ENCODE results near the gene KAT6B. TPM values are rescaled to one million over a fixed set of nuclear protein-coding genes. Genes with fewer than 3 reads are reported as not detected.
A peak's percentile ranks its signal among the peaks of the same experiment; 100 is the strongest.
"Not testable (repeated sequence)": the region's sequence is repeated elsewhere in the genome, so short reads cannot be mapped to it uniquely, and the experiment has no call there.

Gene KAT6B
- total and polyA plus RNA-seq, 7 donors, result 2.1 to 21.3 (median 16.9) TPM

DNA sequence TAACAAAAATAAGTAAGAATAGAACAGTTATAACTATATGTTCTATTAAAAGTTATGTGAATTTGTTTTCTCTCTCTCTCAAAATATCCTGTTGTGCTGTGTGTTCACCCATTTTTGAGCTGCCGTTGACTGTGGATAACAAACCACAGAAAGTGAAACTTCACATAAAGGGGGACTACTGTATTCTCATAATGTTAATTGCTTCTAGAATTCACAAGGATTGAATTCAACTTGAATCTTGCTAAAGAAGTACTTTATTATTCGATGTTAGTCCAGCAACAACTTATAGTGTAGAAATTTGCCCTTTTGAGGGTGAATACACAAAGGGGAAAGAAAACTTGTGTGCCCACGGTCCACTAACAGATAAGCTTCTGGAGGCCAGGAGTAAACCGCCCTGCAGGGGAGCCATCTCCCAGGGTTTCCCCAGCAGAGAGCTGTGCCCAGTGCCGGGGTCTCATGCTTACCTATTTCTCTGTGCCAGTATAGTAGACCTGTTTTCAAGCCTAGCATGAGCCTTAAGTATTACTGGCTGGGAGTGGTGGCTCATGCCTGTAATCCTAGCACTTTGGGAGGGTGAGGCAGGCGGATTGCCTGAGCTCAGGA is 87.1 kb downstream of the KAT6B start:
- DNase-seq (no peak), ATAC-seq (no peak)
- H3K27ac ChIP-seq, result no peak overlapping the region
- WGBS, 3 donors, result 87 to 93% (median 88%) methylated on average over 6 of the region's 6 CpGs
- no peak overlapping the region for H3K4me3 ChIP-seq
- peaks cover 33% of the 10 kb centered on the region for H3K4me1 ChIP-seq
- intact Hi-C loops (cut with DNase I), result no loop called here
- no peaks in the 10 kb centered on the region for H3K9me3 ChIP-seq
- TF ChIP-seq, protein P1, sequence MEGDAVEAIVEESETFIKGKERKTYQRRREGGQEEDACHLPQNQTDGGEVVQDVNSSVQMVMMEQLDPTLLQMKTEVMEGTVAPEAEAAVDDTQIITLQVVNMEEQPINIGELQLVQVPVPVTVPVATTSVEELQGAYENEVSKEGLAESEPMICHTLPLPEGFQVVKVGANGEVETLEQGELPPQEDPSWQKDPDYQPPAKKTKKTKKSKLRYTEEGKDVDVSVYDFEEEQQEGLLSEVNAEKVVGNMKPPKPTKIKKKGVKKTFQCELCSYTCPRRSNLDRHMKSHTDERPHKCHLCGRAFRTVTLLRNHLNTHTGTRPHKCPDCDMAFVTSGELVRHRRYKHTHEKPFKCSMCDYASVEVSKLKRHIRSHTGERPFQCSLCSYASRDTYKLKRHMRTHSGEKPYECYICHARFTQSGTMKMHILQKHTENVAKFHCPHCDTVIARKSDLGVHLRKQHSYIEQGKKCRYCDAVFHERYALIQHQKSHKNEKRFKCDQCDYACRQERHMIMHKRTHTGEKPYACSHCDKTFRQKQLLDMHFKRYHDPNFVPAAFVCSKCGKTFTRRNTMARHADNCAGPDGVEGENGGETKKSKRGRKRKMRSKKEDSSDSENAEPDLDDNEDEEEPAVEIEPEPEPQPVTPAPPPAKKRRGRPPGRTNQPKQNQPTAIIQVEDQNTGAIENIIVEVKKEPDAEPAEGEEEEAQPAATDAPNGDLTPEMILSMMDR (IDR thresholded peaks at IDR 0.05), result no peak
- H3K36me3 ChIP-seq (ENCODE audit: insufficient read depth in 1 of 2, low read depth in 1 of 2), result no peaks in the 10 kb centered on the region
- H3K27me3 ChIP-seq (ENCODE audit: insufficient read depth in 3 of 3, low read length in 2 of 3), result no peaks in the 10 kb centered on the region

DNA sequence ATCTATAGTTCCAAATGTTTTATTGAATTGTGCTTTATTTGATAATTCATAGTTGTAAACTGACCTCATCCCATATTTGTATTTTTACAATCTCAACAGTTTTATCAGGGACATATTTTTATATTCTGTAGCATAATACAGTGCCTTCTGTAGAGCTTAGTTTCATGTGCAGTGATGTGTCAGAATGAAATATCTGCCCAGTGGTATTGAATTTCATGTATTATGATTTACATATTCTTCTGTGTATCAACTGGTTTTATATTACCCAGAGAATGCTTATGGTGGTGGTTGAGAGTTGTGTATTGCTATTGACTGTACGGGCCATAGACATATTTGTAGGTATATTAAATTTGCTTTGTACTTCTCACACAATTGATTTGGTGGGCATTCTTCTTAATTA is 89.9 kb downstream of the KAT6B start:
- peak in 2 of 4 donors; percentile 35 to 39 for ATAC-seq
- Histone ChIP-seq H3K27ac (peak overlapping the region; percentile 39), H3K4me3 (no peak overlapping the region), H3K9me3 (peaks cover 4% of the 10 kb centered on the region), H3K27me3 (ENCODE audit: insufficient read depth in 3 of 3, low read length in 2 of 3) (no peaks in the 10 kb centered on the region), H3K36me3 (ENCODE audit: insufficient read depth in 1 of 2, low read depth in 1 of 2) (no peaks in the 10 kb centered on the region), H3K4me1 (peaks cover 39% of the 10 kb centered on the region)
- WGBS, 3 donors, result 48 to 70% (median 63%) methylated on average over 1 of the region's 1 CpG
- intact Hi-C loops (cut with DNase I), result no loop called here
- no peak for DNase-seq
- TF ChIP-seq, protein P1 (IDR thresholded peaks at IDR 0.05), result no peak

DNA sequence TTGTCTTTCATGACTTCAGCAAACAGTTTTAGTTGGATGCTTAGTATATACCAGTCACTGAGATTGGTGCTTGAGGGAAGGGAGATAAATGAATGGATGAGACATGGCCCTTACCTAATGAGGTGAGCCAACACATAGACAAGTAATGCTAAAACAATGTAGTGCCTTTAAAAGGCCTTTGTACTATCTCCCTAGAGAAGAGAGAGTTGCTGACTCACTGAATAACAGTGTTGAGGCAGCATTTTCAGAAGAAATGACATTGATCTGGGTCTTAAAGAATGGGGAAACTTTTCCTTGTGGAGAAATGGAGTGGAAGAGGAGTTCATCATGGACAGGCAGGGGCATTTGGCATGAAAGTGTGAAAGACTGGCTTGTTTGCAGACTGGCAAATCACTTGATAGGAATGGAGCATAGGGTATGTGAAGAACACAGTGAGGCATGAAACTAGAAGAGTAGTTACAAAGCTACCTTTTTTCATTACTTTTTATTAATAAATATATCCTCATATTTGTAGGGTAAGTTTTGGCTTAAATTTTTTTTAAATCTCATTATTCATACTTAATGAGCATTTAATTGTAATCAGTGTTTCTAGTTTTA is 91.2 kb downstream of the KAT6B start:
- no peak for DNase-seq
- Histone ChIP-seq H3K27me3 (ENCODE audit: insufficient read depth in 3 of 3, low read length in 2 of 3) (no peaks in the 10 kb centered on the region), H3K4me3 (no peak overlapping the region), H3K27ac (peak overlapping the region; percentile 39), H3K9me3 (peaks cover 4% of the 10 kb centered on the region), H3K4me1 (peaks cover 50% of the 10 kb centered on the region), H3K36me3 (ENCODE audit: insufficient read depth in 1 of 2, low read depth in 1 of 2) (no peaks in the 10 kb centered on the region)
- peak; percentile 68 to 87 (median 78) for ATAC-seq
- intact Hi-C loops (cut with DNase I), result no loop called here
- TF ChIP-seq, protein P1 (IDR thresholded peaks at IDR 0.05), result no peak

DNA sequence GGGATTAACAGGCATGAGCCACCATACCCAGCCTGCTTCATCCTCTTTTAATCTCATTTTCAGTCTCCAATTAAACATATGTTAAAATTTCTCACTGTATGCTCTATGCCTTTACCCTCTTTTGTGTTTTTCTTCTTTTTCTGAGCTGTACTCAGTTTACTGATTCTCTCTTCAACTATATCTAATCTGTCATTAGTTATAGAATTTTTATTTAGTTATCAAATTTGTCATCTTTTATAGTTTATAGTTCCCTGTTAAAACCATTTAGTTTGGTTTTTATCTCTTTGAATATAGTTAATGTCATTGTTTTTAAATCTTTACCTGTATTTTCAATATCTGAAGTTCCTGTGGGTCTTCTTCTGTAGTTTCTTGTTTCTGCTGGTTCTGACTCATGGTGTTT is 93.3 kb downstream of the KAT6B start:
- H3K4me1 ChIP-seq, result peaks cover 71% of the 10 kb centered on the region
- no peaks in the 10 kb centered on the region for H3K27me3 ChIP-seq (ENCODE audit: insufficient read depth in 3 of 3, low read length in 2 of 3)
- DNase-seq (no peak), ATAC-seq (no peak)
- TF ChIP-seq, protein P1 (IDR thresholded peaks at IDR 0.05), result no peak
- no peak overlapping the region for H3K4me3 ChIP-seq
- peaks cover 4% of the 10 kb centered on the region for H3K9me3 ChIP-seq
- H3K27ac ChIP-seq, result no peak overlapping the region
- no peaks in the 10 kb centered on the region for H3K36me3 ChIP-seq (ENCODE audit: insufficient read depth in 1 of 2, low read depth in 1 of 2)
- intact Hi-C loops (cut with DNase I), result loop anchor here in 1 of 2 donors (5.0 to 10.0 kb wide), 2 partner anchors 87 to 185 kb away; a partner anchor contains a TSS

DNA sequence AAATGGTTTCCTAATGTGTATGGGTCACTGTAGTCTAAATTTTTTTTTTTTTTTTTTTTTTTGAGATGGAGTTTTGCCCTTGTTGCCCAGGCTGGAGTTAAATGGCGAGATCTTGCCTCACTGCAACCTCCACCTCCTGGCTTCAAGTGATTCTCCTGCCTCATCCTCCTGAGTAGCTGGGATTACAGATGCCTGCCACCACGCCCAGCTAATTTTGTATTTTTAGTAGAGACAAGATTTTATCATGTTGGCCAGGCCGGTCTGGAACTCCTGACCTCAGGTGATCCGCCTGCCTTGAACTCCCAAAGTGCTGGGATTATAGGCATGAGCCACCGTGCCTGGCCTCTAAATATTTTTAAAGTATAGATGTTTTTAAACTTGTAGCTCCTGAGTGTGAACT is 94.7 kb downstream of the KAT6B start:
- H3K4me3 ChIP-seq; H3K36me3 ChIP-seq (ENCODE audit: insufficient read depth in 1 of 2, low read depth in 1 of 2); ATAC-seq; H3K27ac ChIP-seq; H3K27me3 ChIP-seq (ENCODE audit: insufficient read depth in 3 of 3, low read length in 2 of 3); DNase-seq; H3K9me3 ChIP-seq: not testable (repeated sequence)
- peaks cover 67% of the 10 kb centered on the region for H3K4me1 ChIP-seq
- intact Hi-C loops (cut with DNase I), result loop anchor here in 1 of 2 donors (5.0 to 10.0 kb wide), 2 partner anchors 89 to 184 kb away; a partner anchor contains a TSS
- WGBS, 3 donors, result 65 to 95% (median 68%) methylated on average over 5 of the region's 5 CpGs
